H1 (cell line): ENCODE data around the gene ANO6. TPM values are rescaled to one million over a fixed set of nuclear protein-coding genes. Genes with fewer than 3 reads are reported as not detected.

Source experiments
- CTCF ChIA-PET: fragments of 300-600 bp; sonication (Branson Sonifier 250); formaldehyde crosslinking; loops from one replicate; lab custom pipeline; 2021; ENCODE audit not compliant: partially characterized antibody; lab: Charles Lee
- POLR2A ChIA-PET: fragments of 300-600 bp; sonication (Branson Sonifier 250); formaldehyde crosslinking; loops from one replicate; lab custom pipeline; 2021; ENCODE audit warnings: inconsistent platforms; ENCODE audit not compliant: partially characterized antibody; lab: Charles Lee
- DNase-seq, 2 experiments: peaks; one replicate each; pipeline versions ENCODE4 v3.0.0 to v3.0.0-alpha.2; 2010 to 2022; ENCODE audit warnings: low spot score in 2 of 2, low read depth in 1 of 2, mixed read lengths in 1 of 2
- FAIRE-seq: peaks from 2 replicates; lab custom pipeline; 2011; peaks lifted over from hg19 to GRCh38; lab: Jason Lieb, UNC
- H2AFZ ChIP-seq: 2 replicates; pipeline ENCODE4 v1.8.1; 2012; ENCODE audit warnings: low read length, inconsistent platforms
- H2AK5ac ChIP-seq: 2 replicates; pipeline ENCODE4 v1.6.1; 2013; ENCODE audit warnings: low read depth, low read length
- H2BK120ac ChIP-seq: replicated peaks from 2 replicates; pipeline ENCODE3; 2013; ENCODE audit warnings: low read depth, low read length, inconsistent platforms
- H2BK12ac ChIP-seq: 2 replicates; pipeline ENCODE4 v1.6.1; 2013; ENCODE audit warnings: low read depth, low read length
- H2BK15ac ChIP-seq: 2 replicates; pipeline ENCODE4 v1.6.1; 2013; ENCODE audit warnings: low read length
- H2BK20ac ChIP-seq: 2 replicates; pipeline ENCODE4 v1.6.1; 2013; ENCODE audit warnings: low read length
- H2BK5ac ChIP-seq: 2 replicates; pipeline ENCODE4 v1.6.1; 2013; ENCODE audit warnings: low read depth, low read length
- H3K14ac ChIP-seq: 2 replicates; pipeline ENCODE4 v1.6.1; 2013; ENCODE audit warnings: inconsistent platforms; ENCODE audit not compliant: insufficient read length
- H3K18ac ChIP-seq: 2 replicates; pipeline ENCODE4 v1.6.1; 2013; ENCODE audit warnings: low read length; ENCODE audit errors: extremely low read depth
- H3K23ac ChIP-seq: 2 replicates; pipeline ENCODE4 v1.6.1; 2013; ENCODE audit warnings: inconsistent platforms; ENCODE audit not compliant: insufficient read length
- H3K23me2 ChIP-seq: 2 replicates; pipeline ENCODE4 v1.6.1; 2013; ENCODE audit warnings: low read depth, low read length
- H3K27ac ChIP-seq: 2 replicates; pipeline ENCODE4 v1.6.1; 2011; ENCODE audit warnings: low read depth, low read length, inconsistent platforms
- H3K27me3 ChIP-seq, 4 experiments: replicated peaks in 1 of 4; 1 replicate in 1 of 4; 2 replicates in 3 of 4; pipeline versions ENCODE4 v1.6.1 to v1.8.1; 2011 to 2013; ENCODE audit warnings: low read length in 3 of 4, mild to moderate bottlenecking in 3 of 4, inconsistent platforms in 2 of 4, mixed read lengths in 2 of 4, moderate library complexity in 1 of 4; ENCODE audit not compliant: control insufficient read depth in 3 of 4, insufficient read depth in 3 of 4; ENCODE audit errors: extremely low read depth in 1 of 4
- H3K36me3 ChIP-seq, 4 experiments: 2 replicates each; pipeline versions ENCODE4 v1.6.1 to v1.8.1; 2011 to 2013; ENCODE audit warnings: mild to moderate bottlenecking in 4 of 4, low read length in 3 of 4, moderate library complexity in 2 of 4, control low read depth in 1 of 4, inconsistent platforms in 1 of 4; ENCODE audit not compliant: insufficient read depth in 4 of 4, control insufficient read depth in 2 of 4
- H3K4ac ChIP-seq: replicated peaks from 2 replicates; pipeline ENCODE3; 2013; ENCODE audit warnings: low read length, low read depth, mixed read lengths, inconsistent platforms; ENCODE audit not compliant: insufficient read length
- H3K4me1 ChIP-seq, 4 experiments: replicated peaks in 1 of 4; 1 replicate in 1 of 4; 2 replicates in 3 of 4; pipeline versions ENCODE4 v1.6.1 to v1.8.1; 2011 to 2013; ENCODE audit warnings: low read length in 3 of 4, inconsistent platforms in 2 of 4, mixed read lengths in 1 of 4; ENCODE audit not compliant: insufficient read depth in 4 of 4, control insufficient read depth in 3 of 4
- H3K4me2 ChIP-seq, 2 experiments: 2 replicates each; pipeline versions ENCODE4 v1.6.1 to v1.8.1; 2011 to 2013; ENCODE audit warnings: low read depth in 2 of 2, low read length in 2 of 2, control low read depth in 1 of 2, inconsistent platforms in 1 of 2, mild to moderate bottlenecking in 1 of 2; ENCODE audit not compliant: insufficient read depth in 1 of 2
- H3K4me3 ChIP-seq, 4 experiments: fragments of 200-600, 300-600 bp in 1 of 4; sonication (generic), shearing (Covaris generic), sonication (Bioruptor Twin) in 1 of 4; 2 replicates each; pipeline versions ENCODE4 v1.5.1 to v1.8.1; 2011 to 2016; ENCODE audit warnings: low read length in 4 of 4, low read depth in 3 of 4, control low read depth in 2 of 4, inconsistent platforms in 2 of 4, mild to moderate bottlenecking in 2 of 4, mixed read lengths in 1 of 4, moderate library complexity in 1 of 4; ENCODE audit not compliant: insufficient read depth in 2 of 4; ENCODE audit errors: extremely low read depth in 1 of 4
- H3K56ac ChIP-seq: replicated peaks from 2 replicates; pipeline ENCODE3; 2013; ENCODE audit warnings: low read depth, mild to moderate bottlenecking, mixed read lengths, low read length, inconsistent platforms; ENCODE audit not compliant: insufficient read length
- H3K79me1 ChIP-seq: 2 replicates; pipeline ENCODE4 v1.6.1; 2013; ENCODE audit warnings: low read depth, low read length, control low read depth
- H3K79me2 ChIP-seq, 2 experiments: 2 replicates each; pipeline versions ENCODE4 v1.6.1 to v1.8.1; 2012 to 2013; ENCODE audit warnings: low read length in 2 of 2, mild to moderate bottlenecking in 2 of 2, inconsistent platforms in 1 of 2; ENCODE audit not compliant: insufficient read depth in 2 of 2, control insufficient read depth in 1 of 2
- H3K9ac ChIP-seq, 4 experiments: replicated peaks in 1 of 4; 1 replicate in 1 of 4; 2 replicates in 3 of 4; pipeline versions ENCODE4 v1.6.1 to v1.8.1; 2011 to 2013; ENCODE audit warnings: low read depth in 3 of 4, low read length in 3 of 4, control low read depth in 2 of 4, mild to moderate bottlenecking in 2 of 4, moderate library complexity in 2 of 4, inconsistent platforms in 1 of 4; ENCODE audit errors: extremely low read depth in 1 of 4
- H3K9me3 ChIP-seq, 2 experiments: 2 replicates each; pipeline versions ENCODE4 v1.6.1 to v1.8.1; 2012 to 2013; ENCODE audit warnings: mild to moderate bottlenecking in 2 of 2, moderate library complexity in 2 of 2, control low read depth in 1 of 2, inconsistent platforms in 1 of 2, low read depth in 1 of 2, low read length in 1 of 2, mixed read lengths in 1 of 2; ENCODE audit not compliant: insufficient read depth in 2 of 2
- H4K20me1 ChIP-seq, 2 experiments: replicated peaks in 1 of 2; 2 replicates each; pipeline versions ENCODE3 to v1.8.1; 2011 to 2013; ENCODE audit warnings: inconsistent platforms in 2 of 2, low read length in 2 of 2, mild to moderate bottlenecking in 1 of 2; ENCODE audit not compliant: insufficient read depth in 2 of 2, control insufficient read depth in 1 of 2
- H4K5ac ChIP-seq: 2 replicates; pipeline ENCODE4 v1.6.1; 2013; ENCODE audit warnings: low read length, low read depth, mixed read lengths, inconsistent platforms; ENCODE audit not compliant: insufficient read length
- H4K8ac ChIP-seq: 2 replicates; pipeline ENCODE4 v1.8.0; 2013; ENCODE audit warnings: mild to moderate bottlenecking, moderate library complexity, low read length, inconsistent platforms; ENCODE audit not compliant: insufficient read depth; ENCODE audit errors: extremely low read depth
- H4K91ac ChIP-seq: replicated peaks from 2 replicates; pipeline ENCODE3; 2013; ENCODE audit warnings: low read length, mixed read lengths, inconsistent platforms; ENCODE audit not compliant: insufficient read length
- CHD1 ChIP-seq: IDR thresholded peaks from 2 replicates; pipeline ENCODE4 v1.6.1; 2012; ENCODE audit warnings: low read depth, low read length, improper control_type of control experiment
- CREB1 ChIP-seq: IDR thresholded peaks from 2 replicates; pipeline ENCODE4 v1.6.1; 2012; ENCODE audit warnings: inconsistent platforms
- GTF2F1 ChIP-seq: IDR thresholded peaks from 2 replicates; pipeline ENCODE4 v1.6.1; 2012; ENCODE audit warnings: low read depth, low read length, improper control_type of control experiment, borderline replicate concordance
- JUN ChIP-seq: IDR thresholded peaks from 2 replicates; pipeline ENCODE4 v1.6.1; 2011; ENCODE audit warnings: low read depth, mild to moderate bottlenecking, improper control_type of control experiment, low read length
- SIN3A ChIP-seq, 2 experiments: IDR thresholded peaks in 1 of 2; conservative IDR thresholded peaks in 1 of 2; 2 replicates each; pipeline ENCODE4 v1.6.1; 2011 to 2012; ENCODE audit warnings: low read length in 2 of 2, improper control_type of control experiment in 1 of 2, low read depth in 1 of 2, mild to moderate bottlenecking in 1 of 2
- SP1 ChIP-seq: IDR thresholded peaks from 2 replicates; pipeline ENCODE4 v1.6.1; 2011; ENCODE audit warnings: low read depth, low read length
- TBP ChIP-seq: IDR thresholded peaks from 2 replicates; pipeline ENCODE4 v1.6.1; 2011; ENCODE audit warnings: low read depth, low read length, improper control_type of control experiment
- WGBS, 2 experiments: shearing (Covaris generic) in 1 of 2; methylation state at CpG; one replicate each; pipeline versions ENCODE4 v1.1.6 to v1.1.7; 2013 to 2015; ENCODE audit warnings: low lambda C conversion rate in 2 of 2, mixed read lengths in 2 of 2, inconsistent platforms in 1 of 2, low coverage in 1 of 2, missing lambda C conversion rate in 1 of 2; ENCODE audit not compliant: insufficient replicate concordance in 2 of 2, insufficient coverage in 1 of 2, insufficient read length in 1 of 2; ENCODE audit errors: extremely low coverage in 1 of 2, missing lambda C conversion rate in 1 of 2; 5-methylcytosine and 5-hydroxymethylcytosine counted together
- polyA plus RNA-seq, 7 experiments: library from polyadenylated mRNA; depleted of rRNA in 3 of 7; stranded (reverse) in 5 of 7; unstranded in 2 of 7; fragments of >200 nt in 5 of 7; fragments of 200-250 nt in 2 of 7; gene quantifications; 1 replicate in 5 of 7; 2 replicates in 1 of 7; 4 replicates in 1 of 7; pipeline versions ENCODE4 v1.2.1 to v1.2.3, GENCODE V29; 2011 to 2013; ENCODE audit warnings: missing spikeins in 2 of 7, mixed read lengths in 2 of 7
- total RNA-seq: library from RNA; stranded (reverse); fragmentation: NEBNext Ultra II Directional; extraction: Animal tissue kit (Norgen Biotek cat#: 25700); gene quantifications from 2 replicates; pipeline ENCODE4 v1.2.1, GENCODE V29; 2021

ANO6 gene
- total and polyA plus RNA-seq, 2 of the 8 experiments (the other 6 are each of a cell fraction or from before 2014, with no cell fraction given): 15.1 to 39.7 TPM

GRCh38 chr12:45329238-45329637 is 113.3 kb downstream of the ANO6 start:
- FAIRE-seq: no peak

More at GRCh38 chr12:45329238-45329637, 113.3 kb downstream of the ANO6 start:
- Histone ChIP-seq H3K9ac (no peak overlapping the region), H3K9me3 (no peaks in the 10 kb centered on the region), H3K14ac (no peak overlapping the region), H3K79me1 (no peaks in the 10 kb centered on the region), H2BK12ac (no peak overlapping the region), H3K27ac (no peak overlapping the region), H3K23ac (no peak overlapping the region), H3K27me3 (no peaks in the 10 kb centered on the region), H4K20me1 (peaks cover 0 to 2% of the 10 kb centered on the region in 2 experiments), H3K4me3 (no peak overlapping the region), H3K79me2 (no peaks in the 10 kb centered on the region), H2BK120ac (no peak overlapping the region), H3K23me2 (no peaks in the 10 kb centered on the region), H2BK15ac (no peak overlapping the region), H4K8ac (no peak overlapping the region), H2AFZ (no peak overlapping the region), H2BK20ac (no peak overlapping the region), H3K56ac (no peak overlapping the region), H3K18ac (no peak overlapping the region), H3K4ac (no peak overlapping the region), H4K5ac (no peak overlapping the region), H2AK5ac (no peak overlapping the region), H3K4me2 (no peak overlapping the region), H3K36me3 (peaks cover 0 to 6% (median 2%) of the 10 kb centered on the region in 4 experiments; a peak in 4 of 8 replicates), H2BK5ac (no peak overlapping the region), H4K91ac (no peak overlapping the region), H3K4me1 (peaks cover 0 to 2% (median under 1%) of the 10 kb centered on the region in 4 experiments; a peak in 1 of 7 replicates)
- DNase-seq: no peak
- ChIA-PET POLR2A (no interaction called here), CTCF (no interaction called here)
- TF ChIP-seq CHD1 (no peak), SIN3A (conservative IDR thresholded peaks at IDR 0.05 in 1 of 2, IDR thresholded peaks at IDR 0.05 in 1 of 2; ENCODE audit: low read depth in 1 of 2, low read length in 2 of 2) (no peak), JUN (no peak), CREB1 (no peak), GTF2F1 (no peak), TBP (no peak), SP1 (no peak)
- WGBS, 2 experiments: 100% methylated on average over 1 of the region's 1 CpG; no CpG with 5 or more reads in 1 of the 2 experiments
